ENCODE data around the gene RPS21. TPM values are rescaled to one million over a fixed set of nuclear protein-coding genes. Genes with fewer than 3 reads are reported as not detected.
A peak's percentile ranks its signal among the peaks of the same experiment; 100 is the strongest.

Gene RPS21
- polyA plus RNA-seq, 1 experiment, result 2,723 TPM

DNA sequence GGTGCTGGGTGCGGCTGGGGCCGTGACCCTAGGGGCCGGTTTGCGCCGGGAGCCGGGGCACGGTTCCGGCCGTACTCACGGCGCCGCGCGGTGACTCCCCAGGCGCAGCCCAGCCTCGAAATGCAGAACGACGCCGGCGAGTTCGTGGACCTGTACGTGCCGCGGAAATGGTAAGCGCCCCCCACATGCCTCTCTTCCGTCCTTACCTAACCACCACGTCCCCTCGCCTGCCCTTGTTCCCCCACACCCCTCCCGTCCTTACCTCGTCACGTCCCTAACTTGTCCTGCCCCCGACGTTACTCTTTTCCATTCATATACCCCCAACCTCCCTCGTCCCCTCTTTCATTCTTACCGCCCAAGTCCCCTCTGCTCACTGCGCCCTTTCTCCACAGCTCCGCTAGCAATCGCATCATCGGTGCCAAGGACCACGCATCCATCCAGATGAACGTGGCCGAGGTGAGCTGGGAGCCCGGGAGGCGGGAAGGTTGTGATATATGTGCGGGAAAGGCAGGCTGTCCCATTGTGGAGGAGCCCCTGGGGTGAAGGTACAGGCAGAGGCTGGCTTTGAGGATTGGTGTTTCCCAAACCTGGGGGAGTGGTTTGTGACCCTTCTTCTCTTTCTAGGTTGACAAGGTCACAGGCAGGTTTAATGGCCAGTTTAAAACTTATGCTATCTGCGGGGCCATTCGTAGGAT, 463 bp downstream of the RPS21 start:
- peak overlapping the region; percentile 39 for H3K27ac ChIP-seq (ENCODE audit: low read depth, low read length)
- ChIA-PET POLR2A (interaction anchor here (0.6 to 1.0 kb wide), 7 partner anchors 10 to 91 kb away, joined by 3 to 9 read pairs (median 4); no protein-coding TSS in a partner anchor), CTCF (interaction anchor here (0.7 to 1.0 kb wide), 2 partner anchors 19 to 112 kb away, joined by 3 read pairs; no protein-coding TSS in a partner anchor)
- no peak for TF ChIP-seq CTCF (IDR thresholded peaks at IDR 0.05; ENCODE audit: low read depth, low read length)
- no peaks in the 10 kb centered on the region for H3K27me3 ChIP-seq (ENCODE audit: control insufficient read depth, insufficient read depth, low read length)
- no peak for DNase-seq (ENCODE audit: low read depth, low spot score)
- no peaks in the 10 kb centered on the region for H3K9me3 ChIP-seq (ENCODE audit: control insufficient read depth, insufficient read depth, low read length)
- peak overlapping the region; percentile 99 for H3K4me3 ChIP-seq (ENCODE audit: low read depth, low read length)

GRCh38 chr20:62387933-62388635, 1.2 kb downstream of the RPS21 start:
- Histone ChIP-seq H3K27ac (ENCODE audit: low read depth, low read length) (no peak overlapping the region), H3K27me3 (ENCODE audit: control insufficient read depth, insufficient read depth, low read length) (no peaks in the 10 kb centered on the region), H3K9me3 (ENCODE audit: control insufficient read depth, insufficient read depth, low read length) (no peaks in the 10 kb centered on the region), H3K4me3 (ENCODE audit: low read depth, low read length) (peak overlapping the region; percentile 99)
- DNase-seq (ENCODE audit: low read depth, low spot score), result no peak
- ChIA-PET POLR2A (no interaction called here), CTCF (interaction anchor here (1.0 kb wide), 1 partner anchor 229 kb away, joined by 3 read pairs; no protein-coding TSS in a partner anchor)
- TF ChIP-seq CTCF (IDR thresholded peaks at IDR 0.05; ENCODE audit: low read depth, low read length), result no peak

- ChIA-PET CTCF (interaction anchor here (1.0 kb wide), 1 partner anchor 228 kb away, joined by 3 read pairs; no protein-coding TSS in a partner anchor), POLR2A (no interaction called here)
- no peaks in the 10 kb centered on the region; the same call in 1 of the 2 replicates for H3K9me3 ChIP-seq (ENCODE audit: control insufficient read depth, insufficient read depth, low read length)
- peak; percentile 4; the same call in 1 of the 2 replicates for TF ChIP-seq CTCF (IDR thresholded peaks at IDR 0.05; ENCODE audit: low read depth, low read length)
- no peak overlapping the region for H3K27ac ChIP-seq (ENCODE audit: low read depth, low read length)
- 0 out of 2 replicates have a peak overlapping the region, but pooled peaks have one; percentile 7 for H3K4me3 ChIP-seq (ENCODE audit: low read depth, low read length)
- no peak for DNase-seq (ENCODE audit: low read depth, low spot score)
- no peaks in the 10 kb centered on the region for H3K27me3 ChIP-seq (ENCODE audit: control insufficient read depth, insufficient read depth, low read length)
These were observed 2.1 kb downstream of the RPS21 start for GRCh38 chr20:62388839-62389600.

DNA sequence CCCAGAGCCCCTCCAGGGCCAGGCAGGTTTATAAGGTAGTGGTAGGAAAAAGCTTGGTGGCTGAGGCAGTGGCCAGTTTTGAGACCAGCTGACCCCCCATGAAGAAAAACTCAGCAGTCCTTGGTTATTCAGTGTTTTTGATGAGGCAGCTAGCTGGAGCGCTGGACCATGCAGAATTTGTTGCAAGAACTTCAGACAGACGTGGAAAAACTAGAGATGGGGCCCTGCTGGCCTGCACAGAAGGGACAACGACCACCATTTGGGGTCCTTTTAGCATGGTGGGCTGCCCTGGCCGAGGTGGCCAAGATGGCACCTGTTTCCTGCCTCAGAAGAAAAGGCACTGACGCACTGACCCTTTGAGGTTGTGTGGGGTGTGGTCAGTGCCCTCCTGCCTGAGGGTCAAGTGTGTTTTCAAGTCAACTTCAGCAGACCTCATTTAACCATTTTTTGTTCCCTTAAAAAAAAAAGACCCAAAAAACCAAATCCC, 2.7 kb downstream of the RPS21 start:
- H3K27me3 ChIP-seq (ENCODE audit: control insufficient read depth, insufficient read depth, low read length), result no peaks in the 10 kb centered on the region
- no peaks in the 10 kb centered on the region; the same call in 1 of the 2 replicates for H3K9me3 ChIP-seq (ENCODE audit: control insufficient read depth, insufficient read depth, low read length)
- no peak for TF ChIP-seq CTCF (IDR thresholded peaks at IDR 0.05; ENCODE audit: low read depth, low read length)
- no peak for DNase-seq (ENCODE audit: low read depth, low spot score)
- H3K27ac ChIP-seq (ENCODE audit: low read depth, low read length), result no peak overlapping the region
- ChIA-PET POLR2A (no interaction called here), CTCF (no interaction called here)
- no peak overlapping the region for H3K4me3 ChIP-seq (ENCODE audit: low read depth, low read length)
